Astrocyte of the hippocampus (primary cell): ENCODE measurements around the gene AGPAT3.
A peak's percentile ranks its signal among the peaks of the same experiment; 100 is the strongest.

Experiments used
- DNase-seq: peaks from one replicate; pipeline ENCODE4 v3.0.0; 2011; ENCODE audit warnings: low read depth, low spot score

AGPAT3 gene

DNA sequence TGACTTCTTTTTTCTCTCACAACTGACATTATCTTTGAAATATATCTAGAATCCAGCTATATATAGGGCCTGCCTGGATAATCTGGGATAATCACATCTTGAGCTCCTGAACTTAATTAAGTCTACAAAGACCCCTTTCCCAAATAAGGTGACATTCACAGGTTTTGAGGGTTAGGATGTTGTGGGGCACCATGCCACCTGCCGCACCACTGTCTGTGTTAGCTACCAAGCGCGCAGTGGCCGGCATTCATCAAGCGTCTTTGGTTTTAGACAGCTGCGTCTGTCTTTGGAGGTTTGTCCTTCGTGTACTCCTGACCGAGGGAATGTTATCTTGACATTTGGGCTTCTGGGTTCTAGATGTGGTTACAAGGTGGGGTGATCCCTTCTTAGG, 154.5 kb downstream of the AGPAT3 start:
- DNase-seq = no peak

DNA sequence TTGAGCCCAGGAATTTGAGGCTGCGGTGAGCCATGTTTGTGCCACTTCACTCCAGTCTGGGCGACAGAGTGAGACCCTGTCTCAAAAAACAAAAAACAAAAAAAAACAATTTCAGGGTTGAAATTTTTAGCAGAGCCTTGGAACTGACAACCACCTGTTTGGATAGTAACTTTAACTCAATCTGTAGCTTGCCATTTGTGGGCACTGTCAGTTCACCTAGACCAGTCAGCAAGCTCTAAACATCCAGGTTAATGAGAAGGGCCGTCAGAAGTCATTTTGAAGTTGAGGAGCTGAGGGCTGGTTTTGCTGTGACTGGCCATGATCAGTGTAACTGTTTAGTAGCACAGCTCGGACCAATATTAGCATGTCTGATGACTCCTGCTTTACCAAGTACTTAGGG, 155.5 kb downstream of the AGPAT3 start:
- DNase-seq = no peak

GRCh38 chr21:44021064-44021463, 156.0 kb downstream of the AGPAT3 start:
- no peak for DNase-seq

- DNase-seq = no peak
Observed at GRCh38 chr21:44024257-44024656, 159.2 kb downstream of the AGPAT3 start.

DNA sequence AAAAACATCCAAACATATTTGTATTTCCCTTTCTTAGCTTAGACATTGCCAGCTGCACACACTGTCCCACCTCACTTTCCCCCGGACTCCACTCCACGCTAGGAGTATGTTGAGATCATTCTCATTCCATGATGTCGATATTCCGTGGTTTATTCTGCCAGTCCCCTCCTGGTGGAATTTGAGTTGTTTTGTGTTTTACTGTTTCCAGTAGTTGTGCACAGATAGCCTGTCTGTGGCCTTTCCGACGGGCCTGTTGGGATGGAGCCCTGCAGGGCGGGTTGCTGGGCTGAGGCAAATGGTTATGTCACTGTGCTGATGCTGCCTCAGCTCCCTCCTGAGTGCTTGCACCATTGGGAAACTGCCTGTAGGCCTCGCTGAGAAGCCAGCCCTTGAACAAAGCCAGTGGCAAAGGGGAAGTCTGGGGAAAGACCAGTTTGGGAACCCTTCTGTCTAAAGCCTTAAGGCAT, 159.9 kb downstream of the AGPAT3 start:
- peak; percentile 77 for DNase-seq

GRCh38 chr21:44027607-44028286, 162.7 kb downstream of the AGPAT3 start:
- no peak for DNase-seq

GRCh38 chr21:44028287-44028659, 163.2 kb downstream of the AGPAT3 start:
- DNase-seq = no peak

- no peak for DNase-seq
Observed at GRCh38 chr21:44029460-44030087, 164.6 kb downstream of the AGPAT3 start.

- no peak for DNase-seq
Observed at GRCh38 chr21:44035244-44035643, 170.2 kb downstream of the AGPAT3 start.
